ENCODE results near the gene CALHM4.
"Not testable (repeated sequence)": the region's sequence is repeated elsewhere in the genome, so short reads cannot be mapped to it uniquely, and the experiment has no call there.

Gene CALHM4

GRCh38 chr6:116579143-116579542 lies 25.6 kb downstream of the CALHM4 start:
- DNase-seq, result no peak

- no peak for DNase-seq
These were observed 26.6 kb downstream of the CALHM4 start for GRCh38 chr6:116580198-116580597.

- no peak for DNase-seq
These were observed 32.7 kb downstream of the CALHM4 start for GRCh38 chr6:116586276-116586675.

GRCh38 chr6:116586738-116587137 lies 33.2 kb downstream of the CALHM4 start:
- no peak for DNase-seq

GRCh38 chr6:116595247-116595646 lies 41.7 kb downstream of the CALHM4 start:
- DNase-seq, result no peak

GRCh38 chr6:116596815-116597214 lies 43.3 kb downstream of the CALHM4 start:
- DNase-seq, result no peak

GRCh38 chr6:116603916-116604315 lies 50.4 kb downstream of the CALHM4 start:
- not testable (repeated sequence) for DNase-seq

- DNase-seq, result not testable (repeated sequence)
These were observed 51.3 kb downstream of the CALHM4 start for GRCh38 chr6:116604868-116605267.

GRCh38 chr6:116605935-116606334 lies 52.4 kb downstream of the CALHM4 start:
- no peak for DNase-seq

All from NCI-H446 treated with DMSO at 0.1 percent for 48 hours (cell line).